ENCODE measurements around the gene IL1RL1.

- TF ChIP-seq, protein P1, sequence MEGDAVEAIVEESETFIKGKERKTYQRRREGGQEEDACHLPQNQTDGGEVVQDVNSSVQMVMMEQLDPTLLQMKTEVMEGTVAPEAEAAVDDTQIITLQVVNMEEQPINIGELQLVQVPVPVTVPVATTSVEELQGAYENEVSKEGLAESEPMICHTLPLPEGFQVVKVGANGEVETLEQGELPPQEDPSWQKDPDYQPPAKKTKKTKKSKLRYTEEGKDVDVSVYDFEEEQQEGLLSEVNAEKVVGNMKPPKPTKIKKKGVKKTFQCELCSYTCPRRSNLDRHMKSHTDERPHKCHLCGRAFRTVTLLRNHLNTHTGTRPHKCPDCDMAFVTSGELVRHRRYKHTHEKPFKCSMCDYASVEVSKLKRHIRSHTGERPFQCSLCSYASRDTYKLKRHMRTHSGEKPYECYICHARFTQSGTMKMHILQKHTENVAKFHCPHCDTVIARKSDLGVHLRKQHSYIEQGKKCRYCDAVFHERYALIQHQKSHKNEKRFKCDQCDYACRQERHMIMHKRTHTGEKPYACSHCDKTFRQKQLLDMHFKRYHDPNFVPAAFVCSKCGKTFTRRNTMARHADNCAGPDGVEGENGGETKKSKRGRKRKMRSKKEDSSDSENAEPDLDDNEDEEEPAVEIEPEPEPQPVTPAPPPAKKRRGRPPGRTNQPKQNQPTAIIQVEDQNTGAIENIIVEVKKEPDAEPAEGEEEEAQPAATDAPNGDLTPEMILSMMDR (conservative IDR thresholded peaks at IDR 0.05; ENCODE audit: low read length): no peak
- no peak for TF ChIP-seq EZH2phosphoT487 (IDR thresholded peaks at IDR 0.05; ENCODE audit: borderline replicate concordance)
Observed at GRCh38 chr2:102335871-102336366, 24.6 kb downstream of the IL1RL1 start.

Measured in Loucy (cell line).